ENCODE measurements around the gene HTR4. TPM values are rescaled to one million over a fixed set of nuclear protein-coding genes. Genes with fewer than 3 reads are reported as not detected.
A peak's percentile ranks its signal among the peaks of the same experiment; 100 is the strongest.

HTR4 gene
- total RNA-seq, 1 donor from 2014 or later: not detected

GRCh38 chr5:148663509-148663908, 9.2 kb upstream of the HTR4 start:
- Mint-ChIP-seq H3K4me3 (ENCODE audit: unreplicated experiment) (no peak overlapping the region), H3K4me1 (ENCODE audit: unreplicated experiment) (no peaks in the 10 kb centered on the region), H3K36me3 (ENCODE audit: low read depth, unreplicated experiment) (no peaks in the 10 kb centered on the region), H3K27me3 (ENCODE audit: unreplicated experiment) (peaks cover 5% of the 10 kb centered on the region), H3K27ac (ENCODE audit: unreplicated experiment) (no peak overlapping the region), H3K9me3 (ENCODE audit: unreplicated experiment) (no peaks in the 10 kb centered on the region)
- no peak for DNase-seq (ENCODE audit: low spot score)
- TF ChIP-seq, protein P1, sequence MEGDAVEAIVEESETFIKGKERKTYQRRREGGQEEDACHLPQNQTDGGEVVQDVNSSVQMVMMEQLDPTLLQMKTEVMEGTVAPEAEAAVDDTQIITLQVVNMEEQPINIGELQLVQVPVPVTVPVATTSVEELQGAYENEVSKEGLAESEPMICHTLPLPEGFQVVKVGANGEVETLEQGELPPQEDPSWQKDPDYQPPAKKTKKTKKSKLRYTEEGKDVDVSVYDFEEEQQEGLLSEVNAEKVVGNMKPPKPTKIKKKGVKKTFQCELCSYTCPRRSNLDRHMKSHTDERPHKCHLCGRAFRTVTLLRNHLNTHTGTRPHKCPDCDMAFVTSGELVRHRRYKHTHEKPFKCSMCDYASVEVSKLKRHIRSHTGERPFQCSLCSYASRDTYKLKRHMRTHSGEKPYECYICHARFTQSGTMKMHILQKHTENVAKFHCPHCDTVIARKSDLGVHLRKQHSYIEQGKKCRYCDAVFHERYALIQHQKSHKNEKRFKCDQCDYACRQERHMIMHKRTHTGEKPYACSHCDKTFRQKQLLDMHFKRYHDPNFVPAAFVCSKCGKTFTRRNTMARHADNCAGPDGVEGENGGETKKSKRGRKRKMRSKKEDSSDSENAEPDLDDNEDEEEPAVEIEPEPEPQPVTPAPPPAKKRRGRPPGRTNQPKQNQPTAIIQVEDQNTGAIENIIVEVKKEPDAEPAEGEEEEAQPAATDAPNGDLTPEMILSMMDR (IDR thresholded peaks at IDR 0.05; ENCODE audit: unreplicated experiment): no peak

GRCh38 chr5:148660346-148660660, 6.0 kb upstream of the HTR4 start:
- DNase-seq (ENCODE audit: low spot score): no peak
- Mint-ChIP-seq H3K36me3 (ENCODE audit: low read depth, unreplicated experiment) (no peaks in the 10 kb centered on the region), H3K4me1 (ENCODE audit: unreplicated experiment) (no peaks in the 10 kb centered on the region), H3K4me3 (ENCODE audit: unreplicated experiment) (no peak overlapping the region), H3K9me3 (ENCODE audit: unreplicated experiment) (no peaks in the 10 kb centered on the region), H3K27me3 (ENCODE audit: unreplicated experiment) (peaks cover 6% of the 10 kb centered on the region), H3K27ac (ENCODE audit: unreplicated experiment) (no peak overlapping the region)
- TF ChIP-seq, protein P1 (IDR thresholded peaks at IDR 0.05; ENCODE audit: unreplicated experiment): no peak

GRCh38 chr5:148659641-148660345, 5.5 kb upstream of the HTR4 start:
- peaks cover 7% of the 10 kb centered on the region for H3K27me3 Mint-ChIP-seq (ENCODE audit: unreplicated experiment)
- TF ChIP-seq, protein P1 (IDR thresholded peaks at IDR 0.05; ENCODE audit: unreplicated experiment): no peak

DNA sequence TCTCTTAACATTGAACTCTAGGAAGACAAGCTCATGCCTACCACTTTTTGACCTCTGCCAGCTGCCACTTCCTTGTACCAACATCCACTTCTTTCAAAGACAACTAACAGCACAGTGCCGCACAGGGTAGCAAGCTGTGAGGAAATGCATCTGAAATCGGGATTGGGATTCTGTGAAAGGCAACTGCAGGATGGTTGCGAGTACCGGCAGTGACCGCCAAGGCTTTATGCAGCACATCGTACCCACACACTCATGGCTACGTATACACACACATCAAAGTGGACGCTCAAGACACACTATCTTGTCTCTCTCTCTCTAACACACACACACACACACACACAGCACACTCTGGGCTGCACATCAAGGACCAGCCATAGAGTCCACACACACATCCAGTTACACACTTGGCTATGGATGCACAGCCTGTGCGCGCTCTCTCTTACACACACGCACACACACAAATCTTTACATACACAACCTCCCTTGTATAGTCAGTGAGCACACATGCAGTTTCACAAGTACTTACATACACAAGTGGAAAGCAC, 964 bp downstream of the HTR4 start:
- Mint-ChIP-seq H3K36me3 (ENCODE audit: low read depth, unreplicated experiment) (peaks cover 6% of the 10 kb centered on the region), H3K27me3 (ENCODE audit: unreplicated experiment) (peaks cover 14% of the 10 kb centered on the region), H3K4me3 (ENCODE audit: unreplicated experiment) (peak overlapping the region; percentile 15), H3K9me3 (ENCODE audit: unreplicated experiment) (no peaks in the 10 kb centered on the region), H3K4me1 (ENCODE audit: unreplicated experiment) (peaks cover 8% of the 10 kb centered on the region), H3K27ac (ENCODE audit: unreplicated experiment) (no peak overlapping the region)
- DNase-seq (ENCODE audit: low spot score): no peak
- TF ChIP-seq, protein P1 (IDR thresholded peaks at IDR 0.05; ENCODE audit: unreplicated experiment): no peak

More at GRCh38 chr5:148659641-148660345, 5.5 kb upstream of the HTR4 start:
- Mint-ChIP-seq H3K36me3 (ENCODE audit: low read depth, unreplicated experiment) (no peaks in the 10 kb centered on the region), H3K9me3 (ENCODE audit: unreplicated experiment) (no peaks in the 10 kb centered on the region), H3K4me3 (ENCODE audit: unreplicated experiment) (no peak overlapping the region), H3K4me1 (ENCODE audit: unreplicated experiment) (no peaks in the 10 kb centered on the region), H3K27ac (ENCODE audit: unreplicated experiment) (no peak overlapping the region)
- no peak for DNase-seq (ENCODE audit: low spot score)

DNA sequence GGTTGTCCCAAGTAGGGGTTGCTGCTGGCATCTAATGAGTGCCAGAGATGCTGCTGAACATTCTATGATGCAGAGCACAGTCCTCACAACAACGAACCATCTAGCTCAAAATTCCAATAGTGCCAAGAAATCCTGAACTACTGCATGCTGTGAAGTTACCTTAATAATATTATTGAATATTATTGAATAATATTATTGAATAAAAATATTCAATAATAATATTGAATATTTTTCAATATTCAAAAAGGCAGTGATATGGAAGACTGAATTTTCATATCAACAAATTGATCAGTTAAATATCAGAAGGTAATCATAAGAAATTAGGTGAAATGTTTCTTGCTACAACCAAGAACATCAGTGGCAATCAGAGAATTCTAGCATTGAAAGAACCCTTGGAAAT, 2.8 kb downstream of the HTR4 start:
- TF ChIP-seq, protein P1 (IDR thresholded peaks at IDR 0.05; ENCODE audit: unreplicated experiment): no peak
- peaks cover 14% of the 10 kb centered on the region for H3K27me3 Mint-ChIP-seq (ENCODE audit: unreplicated experiment)
- no peak for DNase-seq (ENCODE audit: low spot score)
- no peak overlapping the region for H3K4me3 Mint-ChIP-seq (ENCODE audit: unreplicated experiment)
- no peak overlapping the region for H3K27ac Mint-ChIP-seq (ENCODE audit: unreplicated experiment)
- H3K4me1 Mint-ChIP-seq (ENCODE audit: unreplicated experiment): peaks cover 8% of the 10 kb centered on the region
- H3K9me3 Mint-ChIP-seq (ENCODE audit: unreplicated experiment): no peaks in the 10 kb centered on the region
- peaks cover 6% of the 10 kb centered on the region for H3K36me3 Mint-ChIP-seq (ENCODE audit: low read depth, unreplicated experiment)
